Head of caudate nucleus (tissue), 42 donors: ENCODE data around the gene TPM1.
A peak's percentile ranks its signal among the peaks of the same experiment; 100 is the strongest.

Source experiments
- DNase-seq, 42 donors: peaks; one replicate each; pipeline versions ENCODE4 v3.0.0 to v3.0.0-alpha.2; 2020 to 2021; ENCODE audit warnings: mixed read lengths in 7 of 42
- intact Hi-C: fragments of 100-400 bp; cut with DNase I; formaldehyde crosslinking; loops from one replicate; pipeline ENCODE4 v1.15.0; 2022

The TPM1 gene

DNA sequence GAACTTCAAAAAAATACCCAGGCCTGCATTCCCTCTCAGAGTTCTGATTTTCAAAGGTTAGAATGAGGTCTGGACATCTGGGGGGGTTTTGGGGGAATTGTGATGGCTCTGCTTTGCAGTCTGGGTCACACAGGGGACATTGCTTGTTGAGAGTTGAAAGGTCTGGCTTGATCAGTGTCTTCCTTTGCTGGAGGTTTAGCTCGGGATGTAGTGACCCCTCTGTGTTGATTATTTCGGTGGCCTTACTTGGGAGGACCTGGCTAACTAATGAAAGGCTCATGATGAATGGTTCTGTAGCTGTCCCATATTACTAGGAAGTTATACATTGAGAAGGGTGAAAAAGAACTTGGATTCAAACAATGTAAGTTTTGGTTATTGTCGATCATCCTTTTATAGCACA, 23.7 kb downstream of the TPM1 start:
- intact Hi-C loops = no loop called here
- DNase-seq = no peak

DNA sequence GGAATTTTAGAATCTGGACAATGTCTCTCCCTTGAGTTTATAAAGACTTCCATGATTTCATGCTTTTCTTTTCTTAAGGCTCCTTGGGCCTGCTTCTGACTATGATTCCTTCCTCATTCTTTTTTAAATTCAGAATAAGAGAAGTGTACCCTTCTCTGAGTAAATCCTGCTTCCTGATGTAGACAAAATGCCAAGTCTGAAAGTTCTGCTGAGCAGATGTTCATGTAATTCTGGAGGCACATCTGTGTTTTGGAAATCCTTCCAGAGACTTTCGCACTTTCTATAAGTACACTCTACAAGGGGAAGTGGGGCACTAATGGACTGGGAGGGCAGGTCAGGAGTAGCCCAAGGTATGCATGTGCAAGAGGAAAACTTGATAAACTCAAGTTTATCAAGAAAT, 24.8 kb downstream of the TPM1 start:
- intact Hi-C loops = no loop called here
- DNase-seq = no peak

DNA sequence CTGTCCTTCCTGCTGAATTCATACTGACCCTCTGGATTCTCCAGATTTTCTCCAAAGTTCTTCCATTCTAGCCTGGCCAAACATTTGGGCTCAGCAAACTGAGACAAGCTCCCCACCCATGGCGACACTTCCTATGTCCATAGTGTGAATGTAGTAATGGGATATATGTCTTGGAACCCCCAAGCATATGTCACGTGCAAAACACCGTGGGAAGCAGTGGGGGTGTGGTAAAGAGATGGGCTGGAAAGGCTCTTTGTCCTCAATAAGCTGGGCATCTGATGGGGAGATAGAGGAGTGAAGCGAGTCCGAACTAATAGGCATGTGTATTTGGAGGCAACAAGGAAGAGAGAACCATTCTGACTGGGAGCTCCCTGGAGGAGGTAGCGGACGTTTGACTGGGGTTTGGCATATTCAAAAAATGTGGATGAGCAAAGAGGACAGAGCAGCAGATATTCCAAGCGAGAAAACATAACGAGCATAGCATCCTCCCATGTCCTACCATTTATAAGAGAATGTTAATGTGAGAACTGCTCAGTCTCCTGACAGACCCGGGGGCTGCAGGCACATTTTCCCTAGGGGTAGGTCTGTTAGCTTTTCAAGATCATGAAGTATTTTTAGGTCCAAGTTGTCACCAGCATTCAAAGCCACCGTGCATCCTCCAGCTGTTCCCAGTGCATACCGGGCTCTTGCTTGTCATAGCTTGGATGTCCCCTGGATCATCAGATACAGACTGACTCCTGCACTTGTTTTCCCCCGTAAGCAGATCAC, 25.6 kb downstream of the TPM1 start:
- no peak for DNase-seq

DNA sequence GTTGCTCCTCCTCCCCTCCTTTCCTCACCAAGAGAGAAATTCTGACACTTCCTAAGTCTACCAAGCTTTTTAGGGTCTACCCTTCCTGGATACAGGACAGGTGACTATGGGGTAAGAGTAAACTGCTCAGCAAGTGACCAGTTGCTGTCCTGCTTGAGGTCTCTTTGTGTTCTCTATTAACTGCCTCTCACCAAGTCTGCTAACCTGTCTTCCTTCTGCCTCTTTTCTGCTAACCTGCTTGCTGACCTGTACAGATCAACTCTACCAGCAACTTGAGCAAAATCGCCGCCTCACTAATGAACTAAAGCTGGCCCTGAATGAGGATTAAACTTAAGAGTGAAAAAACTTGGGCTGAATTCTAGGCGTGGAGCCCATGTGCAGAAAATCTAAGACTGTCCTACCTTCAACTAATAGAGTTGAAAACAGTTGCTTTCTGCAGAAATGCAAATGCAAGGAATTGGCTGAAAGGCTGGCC, 27.1 kb downstream of the TPM1 start:
- intact Hi-C loops = no loop called here
- DNase-seq = no peak

More for the DNA sequence above, 25.6 kb downstream of the TPM1 start:
- intact Hi-C loops = no loop called here

DNA sequence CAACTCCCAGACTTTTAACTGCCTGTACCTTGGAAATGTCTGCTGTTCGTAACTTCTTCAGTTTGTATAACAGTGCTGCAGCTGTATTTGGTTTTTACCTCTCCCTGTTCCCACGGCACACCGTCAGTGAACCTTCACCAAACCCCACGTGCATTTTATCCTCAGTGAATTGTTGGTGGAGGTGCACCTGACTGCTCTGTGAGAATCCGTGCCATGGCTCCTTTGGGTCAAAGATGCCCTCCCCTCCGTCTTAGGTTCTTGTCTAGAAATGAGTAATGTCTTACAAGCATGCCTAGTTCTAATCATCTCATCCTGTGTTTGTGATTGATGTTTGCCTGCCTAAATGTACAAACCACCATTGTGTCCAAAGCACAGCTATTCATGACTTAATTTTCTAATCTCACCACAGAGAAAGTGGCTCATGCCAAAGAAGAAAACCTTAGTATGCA, 28.2 kb downstream of the TPM1 start:
- intact Hi-C loops = no loop called here
- DNase-seq = no peak

DNA sequence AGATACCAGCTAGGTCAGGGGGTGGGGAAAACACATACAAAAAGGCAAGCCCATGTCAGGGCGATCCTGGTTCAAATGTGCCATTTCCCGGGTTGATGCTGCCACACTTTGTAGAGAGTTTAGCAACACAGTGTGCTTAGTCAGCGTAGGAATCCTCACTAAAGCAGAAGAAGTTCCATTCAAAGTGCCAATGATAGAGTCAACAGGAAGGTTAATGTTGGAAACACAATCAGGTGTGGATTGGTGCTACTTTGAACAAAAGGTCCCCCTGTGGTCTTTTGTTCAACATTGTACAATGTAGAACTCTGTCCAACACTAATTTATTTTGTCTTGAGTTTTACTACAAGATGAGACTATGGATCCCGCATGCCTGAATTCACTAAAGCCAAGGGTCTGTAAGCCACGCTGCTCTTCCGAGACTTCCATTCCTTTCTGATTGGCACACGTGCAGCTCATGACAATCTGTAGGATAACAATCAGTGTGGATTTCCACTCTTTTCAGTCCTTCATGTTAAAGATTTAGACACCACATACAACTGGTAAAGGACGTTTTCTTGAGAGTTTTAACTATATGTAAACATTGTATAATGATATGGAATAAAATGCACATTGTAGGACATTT, 28.9 kb downstream of the TPM1 start:
- no peak for DNase-seq
- intact Hi-C loops = no loop called here

DNA sequence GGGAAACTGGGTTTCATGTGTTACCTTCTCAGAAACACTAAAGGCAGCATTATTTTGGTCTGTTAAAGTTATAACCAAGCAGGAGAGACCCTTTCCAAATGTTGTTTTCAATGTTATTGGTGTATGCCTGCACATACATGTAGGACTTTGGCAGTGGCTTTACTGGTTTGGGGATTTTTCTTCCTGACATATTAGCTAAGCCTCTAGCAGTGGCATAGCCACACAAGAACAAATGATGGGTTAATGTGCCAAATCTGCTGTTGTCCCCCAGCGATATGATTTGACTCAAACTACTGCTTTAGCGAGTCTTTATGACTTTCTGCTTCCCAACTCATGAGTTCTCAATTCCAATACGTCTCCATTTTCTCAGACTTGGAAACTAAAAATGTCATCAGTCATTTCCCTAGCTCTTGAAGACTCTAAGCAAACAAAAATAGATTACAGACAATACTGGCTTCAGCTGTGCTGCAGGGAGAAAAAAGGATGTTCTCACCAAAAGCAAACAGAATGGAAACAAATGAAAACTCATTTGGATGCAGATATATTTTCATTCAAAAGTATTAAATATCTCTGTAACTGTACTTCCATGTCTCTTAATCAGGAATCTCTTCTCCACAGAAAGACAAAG, 29.6 kb downstream of the TPM1 start:
- no peak for DNase-seq
- intact Hi-C loops = no loop called here

DNA sequence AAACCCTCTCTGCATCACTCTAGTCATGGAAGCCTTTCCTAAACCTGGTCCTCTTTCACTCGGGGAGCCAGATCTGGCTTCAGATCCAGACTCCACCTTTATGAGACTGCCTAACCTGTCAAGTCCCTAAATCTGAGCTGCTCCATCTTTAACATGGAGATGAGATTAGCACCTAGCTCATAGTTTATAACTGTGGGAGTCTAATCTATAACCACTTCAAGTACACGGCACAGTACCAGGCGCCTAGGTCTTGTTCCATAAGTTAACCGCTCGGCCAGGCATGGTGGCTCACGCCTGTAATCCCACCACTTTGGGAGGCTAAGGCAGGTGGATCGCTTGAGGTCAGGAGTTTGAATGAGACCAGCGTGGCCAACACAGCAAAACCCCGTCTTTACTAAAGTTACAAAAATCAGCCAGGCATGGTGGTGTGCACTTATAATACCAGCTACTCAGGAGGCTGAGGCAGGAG, 30.3 kb downstream of the TPM1 start:
- no peak for DNase-seq
- intact Hi-C loops = no loop called here

DNA sequence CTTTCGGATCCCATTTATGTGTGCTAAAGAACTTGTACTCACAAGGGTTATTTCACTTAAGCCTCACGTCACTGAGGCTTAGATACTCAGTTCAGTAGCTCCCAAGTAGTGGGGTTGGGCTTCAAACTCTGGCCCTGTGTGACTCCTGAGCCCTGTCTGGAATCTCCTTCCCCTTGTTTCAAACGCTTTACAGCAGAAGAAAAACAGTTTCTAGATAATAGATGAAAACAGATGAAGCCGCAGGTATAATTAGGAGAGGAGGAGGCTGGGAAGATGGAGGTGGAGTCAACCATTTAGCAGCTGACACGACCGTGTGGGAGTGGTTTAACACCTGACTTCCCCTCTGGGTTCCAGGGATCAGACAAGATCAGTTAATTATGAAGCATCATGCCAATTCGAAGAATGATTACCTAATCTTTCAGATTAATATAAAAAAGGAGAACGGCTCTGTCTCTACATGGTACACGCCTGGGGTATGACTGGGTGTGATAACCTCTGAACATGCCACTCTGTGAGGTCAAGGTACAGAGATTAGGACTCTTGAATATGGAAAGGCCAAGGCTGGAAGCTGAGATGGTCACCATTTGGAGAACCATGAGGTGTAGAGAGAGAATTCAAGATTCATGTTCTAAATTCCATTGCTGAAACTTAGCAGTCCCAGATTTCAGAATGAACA, 31.1 kb downstream of the TPM1 start:
- peak in 34 of 42 donors; percentile 12 to 76 (median 44) for DNase-seq
- intact Hi-C loops = no loop called here

DNA sequence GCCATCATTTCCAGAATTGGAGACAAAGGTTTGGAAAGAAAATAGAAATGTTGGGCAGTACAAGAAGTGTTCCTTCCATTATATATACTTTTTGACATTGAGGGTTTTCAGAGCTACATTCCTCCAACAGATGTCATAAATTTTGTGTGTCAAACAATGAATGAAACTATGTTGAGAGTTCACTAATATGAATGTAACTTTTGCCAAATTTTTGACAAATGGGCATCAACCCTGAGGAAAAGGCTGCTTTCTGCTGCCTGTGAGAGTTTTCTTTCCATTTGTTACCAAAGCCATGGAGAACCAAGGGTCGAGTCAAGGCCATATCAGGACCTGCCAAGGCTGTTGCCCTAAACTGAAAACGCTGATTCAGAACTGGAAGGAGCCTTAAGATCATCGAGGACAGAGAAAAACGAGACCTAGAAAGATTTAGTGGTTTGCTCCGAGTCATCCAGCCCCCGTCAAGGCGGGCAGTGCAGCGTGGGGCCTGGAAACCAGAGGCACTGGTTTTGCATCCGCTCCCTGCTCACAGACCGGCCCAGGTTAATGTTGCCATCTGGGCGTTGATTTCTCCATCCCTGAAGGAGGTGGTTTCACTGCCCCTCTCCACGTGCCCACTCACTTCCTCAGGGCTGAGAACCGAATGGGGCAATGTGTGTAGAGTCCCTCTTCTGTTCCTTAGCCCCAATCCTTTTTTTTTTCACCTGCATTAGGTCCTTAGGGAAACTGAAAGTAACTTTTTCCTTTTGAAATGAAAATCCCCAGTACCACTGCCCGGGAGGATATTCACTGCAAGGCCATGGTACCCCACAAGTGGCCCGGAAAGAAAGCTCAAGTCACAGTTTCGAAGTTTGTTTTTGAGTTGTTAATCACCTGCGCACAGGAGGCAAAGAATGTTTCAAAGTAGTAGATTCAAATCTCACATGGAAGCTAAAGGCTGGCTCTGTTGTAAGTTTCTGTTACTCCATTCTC, 32.8 kb downstream of the TPM1 start:
- intact Hi-C loops = no loop called here

DNA sequence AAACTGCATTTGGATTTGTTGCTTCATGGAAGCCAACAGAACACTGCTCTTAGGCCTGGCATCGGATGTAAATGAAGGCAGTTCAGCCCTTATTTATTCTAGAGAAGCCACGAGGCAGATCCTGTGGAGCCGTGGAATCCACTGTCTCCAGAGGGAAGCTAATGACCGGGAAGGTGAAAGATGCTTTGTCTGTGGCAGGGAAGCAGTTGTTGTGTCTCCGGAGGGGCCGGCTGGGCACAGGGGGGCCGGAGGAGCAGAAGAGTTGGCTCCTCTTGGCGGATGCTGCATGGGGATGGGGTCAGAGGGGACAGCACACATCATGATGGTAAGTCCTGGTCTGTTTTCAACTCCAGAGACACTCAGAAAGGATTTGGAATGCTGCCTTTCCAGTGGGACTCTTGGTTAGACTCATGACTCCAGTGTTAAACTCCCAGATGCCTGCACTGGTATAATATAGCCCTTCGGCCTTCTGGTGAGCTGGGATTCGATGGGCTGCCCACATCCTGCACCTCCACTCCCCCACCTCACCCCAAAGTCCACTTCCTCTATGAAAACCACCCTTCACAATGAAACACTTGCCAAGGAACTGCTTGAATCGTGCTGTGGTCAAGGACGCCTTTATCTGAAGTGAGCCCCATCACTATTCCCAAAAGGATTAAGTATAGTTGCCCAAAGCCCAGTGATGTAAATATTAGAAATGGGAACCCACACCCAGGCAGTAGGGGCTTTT, 33.6 kb downstream of the TPM1 start:
- intact Hi-C loops = no loop called here
- no peak for DNase-seq

More for the DNA sequence above, 32.8 kb downstream of the TPM1 start:
- DNase-seq = no peak

DNA sequence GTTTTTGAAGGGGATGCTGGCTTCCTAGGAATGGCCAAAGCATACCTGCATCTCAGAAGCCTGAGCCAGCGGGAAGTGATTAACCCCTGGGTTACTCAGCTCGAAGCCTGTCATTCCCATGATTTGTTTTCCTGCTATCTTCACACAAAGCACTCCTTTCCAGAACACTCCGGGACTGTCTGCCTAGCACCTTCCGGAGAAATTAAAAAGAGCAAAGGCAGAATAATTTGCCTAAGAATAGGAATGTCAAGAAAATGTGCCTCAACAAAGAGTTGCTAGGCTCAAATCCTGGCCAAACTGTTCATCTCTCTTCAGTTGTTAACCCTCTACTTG, 34.1 kb downstream of the TPM1 start:
- DNase-seq = no peak
- intact Hi-C loops = no loop called here

DNA sequence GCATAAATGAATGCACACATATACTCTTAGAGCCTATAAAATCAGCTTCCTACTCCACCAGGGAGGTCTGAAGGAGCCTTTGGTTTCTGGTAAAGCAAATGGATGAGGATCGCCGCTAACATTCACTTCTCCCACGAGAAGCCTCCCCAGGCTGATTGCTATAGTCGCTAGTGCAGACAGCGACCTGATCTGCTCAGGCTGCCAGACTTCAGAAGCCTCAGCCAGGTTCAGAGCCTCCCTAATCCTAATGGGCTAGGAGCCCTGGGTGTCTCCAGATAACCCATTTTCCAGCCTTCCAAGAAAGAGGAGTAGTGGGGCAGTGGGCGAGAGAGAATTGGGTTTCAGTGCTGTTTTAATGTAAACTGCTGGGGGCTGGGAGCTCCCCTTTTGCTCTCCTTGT, 35.4 kb downstream of the TPM1 start:
- intact Hi-C loops = no loop called here
- DNase-seq = no peak

DNA sequence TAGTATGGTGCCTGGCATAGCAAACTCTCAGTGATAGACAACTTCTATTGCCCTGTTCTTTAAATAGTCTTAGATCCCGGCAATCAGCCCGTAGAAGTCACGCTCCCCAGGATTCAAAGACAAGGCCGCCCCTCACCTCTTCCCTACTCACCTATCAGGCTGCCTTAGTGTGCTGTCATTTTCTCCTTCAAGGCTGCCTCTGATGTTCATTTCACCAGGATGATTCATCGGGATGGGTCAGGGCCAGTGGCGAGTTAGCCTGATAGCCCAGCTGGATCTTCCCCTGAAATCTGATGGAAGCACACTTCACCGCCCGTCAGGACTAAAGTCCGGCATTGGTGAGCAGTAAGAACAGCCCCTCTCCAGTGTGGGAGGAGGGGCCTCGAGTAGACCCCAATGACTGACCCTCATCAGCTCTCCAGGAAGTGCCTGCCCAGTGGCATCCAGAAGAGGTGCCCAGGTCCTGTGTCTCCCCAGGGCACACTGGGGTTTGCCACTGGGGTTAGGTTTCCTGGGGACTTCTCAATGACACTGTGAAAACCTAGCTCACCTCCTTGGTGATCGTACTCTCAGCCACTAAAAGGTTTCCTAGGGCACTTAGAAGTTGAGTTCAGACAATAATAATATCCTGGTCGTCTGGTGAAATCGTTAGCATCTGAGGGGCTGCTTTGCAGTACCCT, 37.5 kb downstream of the TPM1 start:
- no peak for DNase-seq
- intact Hi-C loops = no loop called here

DNA sequence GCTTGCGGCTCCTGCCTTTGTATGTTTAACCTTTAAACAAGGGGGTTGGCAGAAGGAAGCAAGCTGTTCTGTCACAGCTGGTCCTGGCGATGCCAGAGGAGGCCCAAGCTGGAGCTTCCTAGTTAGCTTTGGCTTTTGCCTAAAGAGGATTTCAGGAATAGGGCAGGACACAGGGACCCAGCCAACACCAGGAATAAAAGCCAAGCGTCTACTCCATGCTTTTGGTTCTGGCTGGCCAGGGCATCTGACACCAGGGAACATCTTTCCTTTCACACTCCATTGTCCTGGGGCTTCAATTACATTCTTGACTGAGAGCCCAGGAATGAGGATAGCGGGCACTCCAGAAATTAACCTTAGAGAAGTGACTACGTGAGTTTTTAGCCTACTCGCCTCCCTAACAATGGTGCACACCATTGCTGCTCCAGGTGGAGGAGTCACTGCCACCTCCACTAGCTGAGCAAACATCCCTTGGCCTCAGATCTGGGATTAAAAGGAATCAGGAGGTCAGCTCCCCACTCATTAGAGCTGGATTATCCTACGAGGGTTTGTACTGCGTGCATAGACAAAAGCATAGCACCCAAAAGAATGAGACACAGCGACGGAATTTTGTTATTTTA, 38.2 kb downstream of the TPM1 start:
- intact Hi-C loops = no loop called here
- DNase-seq = no peak

DNA sequence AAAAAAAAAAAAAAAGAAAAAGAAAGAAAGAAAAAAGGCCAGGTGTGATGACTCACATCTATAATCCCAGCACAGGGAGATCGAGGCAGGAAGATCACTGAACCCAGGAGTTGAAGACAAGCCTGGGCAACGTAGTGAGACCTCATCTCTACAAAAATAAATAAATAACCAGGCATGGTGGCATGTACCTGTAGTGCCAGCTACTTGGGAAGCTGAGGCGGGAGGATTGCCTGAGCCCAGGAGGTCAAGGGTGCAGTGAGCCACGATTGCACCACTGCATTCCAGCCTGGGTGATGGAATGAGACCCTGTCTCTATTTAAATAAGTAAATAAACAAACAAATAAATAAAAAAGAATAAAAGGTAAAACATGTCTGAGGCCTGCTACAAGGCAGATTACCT, 39.8 kb downstream of the TPM1 start:
- intact Hi-C loops = no loop called here

DNA sequence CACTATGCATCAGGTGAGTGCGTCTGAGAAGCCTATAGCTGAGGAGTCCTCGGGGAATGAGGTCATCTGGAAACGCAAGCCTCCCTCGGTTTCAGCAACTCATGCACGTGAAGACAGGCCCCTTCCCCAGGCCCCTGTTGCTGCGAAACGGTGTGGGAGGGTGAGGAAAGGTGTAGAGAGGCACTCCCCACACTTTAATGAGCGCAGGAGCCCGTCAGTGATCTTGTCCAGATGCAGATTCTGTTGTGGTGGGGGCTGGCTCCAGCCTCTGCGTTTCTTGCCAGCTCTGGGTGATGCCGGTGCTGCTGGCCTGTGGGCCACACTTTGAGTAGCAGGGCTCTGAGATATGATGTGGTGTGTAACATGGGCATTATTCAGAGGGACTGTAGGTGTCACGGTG, 40.5 kb downstream of the TPM1 start:
- intact Hi-C loops = no loop called here
- no peak for DNase-seq

More for the DNA sequence above, 39.8 kb downstream of the TPM1 start:
- no peak for DNase-seq
